Loucy (cell line): ENCODE measurements around the gene PRDM2.

Experiments used
- H2AFZ ChIP-seq: fragments of 200-600 bp; sonication (generic); 2 replicates; pipeline ENCODE4 v1.6.0; 2016; ENCODE audit warnings: antibody characterized with exemption, mild to moderate bottlenecking, low read length, moderate library complexity
- H3F3A ChIP-seq: fragments of 200-600 bp; 2 replicates; pipeline ENCODE4 v1.6.0; 2016; ENCODE audit warnings: antibody characterized with exemption, low read depth, mild to moderate bottlenecking
- H3K27me3 ChIP-seq: fragments of 200-600 bp; sonication (generic); 2 replicates; pipeline ENCODE4 v1.6.1; 2014; ENCODE audit warnings: low read length, mild to moderate bottlenecking; ENCODE audit not compliant: insufficient read depth, poor library complexity, severe bottlenecking
- H3K36me3 ChIP-seq: fragments of 200-600 bp; sonication (generic); 2 replicates; pipeline ENCODE4 v1.6.1; 2016; ENCODE audit warnings: low read length; ENCODE audit not compliant: insufficient read depth
- H3K4me1 ChIP-seq: fragments of 200-600 bp; sonication (generic); 2 replicates; pipeline ENCODE4 v1.5.1; 2014; ENCODE audit warnings: low read length, mild to moderate bottlenecking; ENCODE audit not compliant: insufficient read depth, poor library complexity, severe bottlenecking
- H3K4me2 ChIP-seq: fragments of 200-600 bp; sonication (generic); 2 replicates; pipeline ENCODE4 v1.6.0; 2014; ENCODE audit warnings: antibody characterized with exemption, low read length, low read depth, mild to moderate bottlenecking; ENCODE audit not compliant: poor library complexity, severe bottlenecking
- H3K4me3 ChIP-seq: fragments of 200-600 bp; sonication (generic); 2 replicates; pipeline ENCODE4 v1.5.1; 2014; ENCODE audit warnings: low read length, mild to moderate bottlenecking, mixed read lengths; ENCODE audit not compliant: poor library complexity, severe bottlenecking
- H3K79me2 ChIP-seq: fragments of 200-600 bp; sonication (generic); 2 replicates; pipeline ENCODE4 v1.6.1; 2014; ENCODE audit warnings: low read length; ENCODE audit not compliant: insufficient read depth
- H3K9ac ChIP-seq: fragments of 200-600 bp; sonication (generic); 2 replicates; pipeline ENCODE4 v1.6.0; 2014; ENCODE audit warnings: mild to moderate bottlenecking, low read depth, low read length, moderate library complexity; ENCODE audit not compliant: poor library complexity, severe bottlenecking
- H3K9me2 ChIP-seq: fragments of 200-600 bp; sonication (generic); replicated peaks from 2 replicates; pipeline ENCODE4 v1.6.1; 2016; ENCODE audit warnings: low read depth, low read length, mixed read lengths
- H3K9me3 ChIP-seq: fragments of 200-600 bp; sonication (generic); 2 replicates; pipeline ENCODE4 v1.6.1; 2014; ENCODE audit warnings: mild to moderate bottlenecking, antibody characterized with exemption, low read length, low read depth; ENCODE audit not compliant: insufficient read depth
- H4K20me1 ChIP-seq: fragments of 200-600 bp; sonication (generic); 2 replicates; pipeline ENCODE4 v1.6.0; 2014; ENCODE audit warnings: antibody characterized with exemption, low read length, mild to moderate bottlenecking; ENCODE audit not compliant: insufficient read depth, poor library complexity, severe bottlenecking
- EZH2phosphoT487 ChIP-seq: fragments of 200-600 bp; IDR thresholded peaks from 2 replicates; pipeline ENCODE4 v1.6.1; 2018; ENCODE audit warnings: antibody characterized with exemption, mild to moderate bottlenecking, moderate library complexity, borderline replicate concordance
- TF ChIP-seq, protein P1 (sequence below): fragments of 200-600 bp; sonication (generic); conservative IDR thresholded peaks from 2 replicates; pipeline ENCODE4 v1.5.1; 2014; ENCODE audit warnings: mild to moderate bottlenecking, antibody characterized with exemption, low read length

Gene PRDM2

GRCh38 chr1:13801655-13802486, 101.9 kb downstream of the PRDM2 start:
- Histone ChIP-seq H3K4me2 (no peak overlapping the region), H4K20me1 (no peaks in the 10 kb centered on the region), H3K79me2 (no peaks in the 10 kb centered on the region; the same call in 1 of the 2 replicates), H3K27me3 (no peaks in the 10 kb centered on the region), H3K4me1 (peaks cover 7% of the 10 kb centered on the region), H3K36me3 (no peaks in the 10 kb centered on the region; the same call in 1 of the 2 replicates), H3K9ac (no peak overlapping the region), H3K9me3 (no peaks in the 10 kb centered on the region), H2AFZ (no peak overlapping the region), H3F3A (no peaks in the 10 kb centered on the region), H3K9me2 (no peaks in the 10 kb centered on the region), H3K4me3 (no peak overlapping the region)
- no peak for TF ChIP-seq EZH2phosphoT487
- TF ChIP-seq, protein P1, sequence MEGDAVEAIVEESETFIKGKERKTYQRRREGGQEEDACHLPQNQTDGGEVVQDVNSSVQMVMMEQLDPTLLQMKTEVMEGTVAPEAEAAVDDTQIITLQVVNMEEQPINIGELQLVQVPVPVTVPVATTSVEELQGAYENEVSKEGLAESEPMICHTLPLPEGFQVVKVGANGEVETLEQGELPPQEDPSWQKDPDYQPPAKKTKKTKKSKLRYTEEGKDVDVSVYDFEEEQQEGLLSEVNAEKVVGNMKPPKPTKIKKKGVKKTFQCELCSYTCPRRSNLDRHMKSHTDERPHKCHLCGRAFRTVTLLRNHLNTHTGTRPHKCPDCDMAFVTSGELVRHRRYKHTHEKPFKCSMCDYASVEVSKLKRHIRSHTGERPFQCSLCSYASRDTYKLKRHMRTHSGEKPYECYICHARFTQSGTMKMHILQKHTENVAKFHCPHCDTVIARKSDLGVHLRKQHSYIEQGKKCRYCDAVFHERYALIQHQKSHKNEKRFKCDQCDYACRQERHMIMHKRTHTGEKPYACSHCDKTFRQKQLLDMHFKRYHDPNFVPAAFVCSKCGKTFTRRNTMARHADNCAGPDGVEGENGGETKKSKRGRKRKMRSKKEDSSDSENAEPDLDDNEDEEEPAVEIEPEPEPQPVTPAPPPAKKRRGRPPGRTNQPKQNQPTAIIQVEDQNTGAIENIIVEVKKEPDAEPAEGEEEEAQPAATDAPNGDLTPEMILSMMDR: no peak

GRCh38 chr1:13802782-13803545, 103.0 kb downstream of the PRDM2 start:
- no peak for TF ChIP-seq EZH2phosphoT487
- TF ChIP-seq, protein P1: no peak
- Histone ChIP-seq H3K79me2 (no peaks in the 10 kb centered on the region; the same call in 1 of the 2 replicates), H3K36me3 (no peaks in the 10 kb centered on the region; the same call in 1 of the 2 replicates), H3F3A (no peaks in the 10 kb centered on the region), H3K9me3 (no peaks in the 10 kb centered on the region), H3K9me2 (no peaks in the 10 kb centered on the region), H3K9ac (no peak overlapping the region), H3K4me2 (no peak overlapping the region), H3K4me1 (peaks cover 6% of the 10 kb centered on the region), H3K4me3 (no peak overlapping the region), H4K20me1 (peaks cover 3% of the 10 kb centered on the region), H3K27me3 (no peaks in the 10 kb centered on the region), H2AFZ (no peak overlapping the region)

DNA sequence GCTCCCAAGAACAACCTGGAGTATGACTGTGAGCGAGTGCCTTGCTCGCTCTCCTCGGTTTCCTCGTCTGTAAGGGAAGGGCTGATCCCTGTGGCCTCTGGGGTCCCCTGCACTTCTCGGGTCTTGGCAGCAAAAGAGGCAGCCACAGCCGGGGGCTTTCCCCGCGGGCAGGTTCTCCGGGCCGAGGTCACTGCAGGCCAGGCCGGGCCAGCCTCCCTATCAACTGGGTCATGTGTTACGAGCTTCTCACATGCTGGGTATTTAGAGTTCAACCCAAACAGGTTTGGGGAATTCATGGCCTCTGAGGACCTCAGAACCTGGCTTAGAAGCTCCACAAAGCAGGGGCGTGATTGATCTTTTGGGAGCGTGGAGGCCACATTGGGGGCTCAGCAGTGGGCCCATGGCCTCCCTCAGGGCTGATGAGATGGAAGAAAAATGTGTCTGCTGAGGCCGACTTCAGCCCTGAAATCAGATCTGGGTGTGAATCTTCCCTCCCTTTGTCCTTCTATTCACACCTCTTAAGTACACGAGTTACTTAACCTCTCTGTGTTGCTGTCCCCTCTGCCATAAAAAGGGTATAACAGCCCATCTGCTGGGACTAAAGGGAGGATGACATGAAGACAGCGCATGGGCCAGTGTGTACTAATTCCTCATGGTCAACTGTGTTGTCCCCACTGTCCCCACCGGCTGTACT, 103.7 kb downstream of the PRDM2 start:
- Histone ChIP-seq H3K9me3 (no peaks in the 10 kb centered on the region), H3K36me3 (no peaks in the 10 kb centered on the region; the same call in 1 of the 2 replicates), H3K79me2 (no peaks in the 10 kb centered on the region; the same call in 1 of the 2 replicates), H3K9me2 (no peaks in the 10 kb centered on the region), H3K9ac (no peak overlapping the region), H2AFZ (no peak overlapping the region), H3K4me2 (no peak overlapping the region), H3K27me3 (no peaks in the 10 kb centered on the region), H3F3A (no peaks in the 10 kb centered on the region), H4K20me1 (peaks cover 4% of the 10 kb centered on the region), H3K4me3 (no peak overlapping the region), H3K4me1 (peaks cover 13% of the 10 kb centered on the region)
- TF ChIP-seq EZH2phosphoT487: no peak
